GM19468 (cell line): Measurements from ENCODE around the gene NEURL1B.
"Not testable (repeated sequence)": the region's sequence is repeated elsewhere in the genome, so short reads cannot be mapped to it uniquely, and the experiment has no call there.

Source experiments
- ATAC-seq: cut with Tn5 transposase; IDR thresholded peaks from one replicate; pipeline ENCODE4 v1.9.1; 2021; ENCODE audit warnings: mild to moderate bottlenecking, moderate library complexity, moderate number of reproducible peaks; ENCODE audit not compliant: unreplicated experiment; ENCODE audit errors: extremely low read depth

The NEURL1B gene, protein sequence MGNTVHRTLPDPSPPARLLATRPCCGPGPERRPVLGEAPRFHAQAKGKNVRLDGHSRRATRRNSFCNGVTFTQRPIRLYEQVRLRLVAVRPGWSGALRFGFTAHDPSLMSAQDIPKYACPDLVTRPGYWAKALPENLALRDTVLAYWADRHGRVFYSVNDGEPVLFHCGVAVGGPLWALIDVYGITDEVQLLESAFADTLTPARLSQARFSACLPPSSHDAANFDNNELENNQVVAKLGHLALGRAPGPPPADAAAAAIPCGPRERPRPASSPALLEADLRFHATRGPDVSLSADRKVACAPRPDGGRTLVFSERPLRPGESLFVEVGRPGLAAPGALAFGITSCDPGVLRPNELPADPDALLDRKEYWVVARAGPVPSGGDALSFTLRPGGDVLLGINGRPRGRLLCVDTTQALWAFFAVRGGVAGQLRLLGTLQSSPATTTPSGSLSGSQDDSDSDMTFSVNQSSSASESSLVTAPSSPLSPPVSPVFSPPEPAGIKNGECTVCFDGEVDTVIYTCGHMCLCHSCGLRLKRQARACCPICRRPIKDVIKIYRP

DNA sequence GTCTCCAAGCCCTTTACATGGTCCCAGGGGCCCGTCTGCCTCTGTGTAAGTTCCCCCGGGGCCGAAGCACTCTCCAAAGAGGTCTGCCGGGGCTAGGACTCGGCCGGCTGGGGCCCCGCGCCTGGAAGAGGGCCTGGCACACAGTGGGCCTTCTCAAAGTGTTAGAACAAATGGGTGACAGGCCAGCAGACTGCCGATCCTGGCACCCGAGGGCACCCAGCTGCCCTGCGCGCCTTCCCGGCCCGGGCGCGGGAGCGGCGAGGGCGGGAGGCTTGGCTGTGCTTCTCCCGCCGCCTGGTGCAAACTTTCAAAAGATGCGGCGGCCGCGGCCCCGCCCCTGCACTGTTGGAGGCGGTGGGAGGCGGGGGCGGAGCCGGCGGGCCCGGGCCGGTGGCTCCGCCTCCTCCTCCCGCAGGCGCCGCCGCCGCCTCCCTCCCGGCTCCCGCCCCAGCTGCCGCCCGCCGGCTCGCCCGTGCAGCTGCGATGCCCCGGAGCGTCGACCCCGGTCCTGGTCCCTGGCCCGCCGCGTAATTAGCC lies at the start of gene NEURL1B:
Gene NEURL1B, plus strand, starts transcription at position 442 of the 537 bp plus-strand sequence. CDS start 144 bp downstream, outside the sequence.
- ATAC-seq = no peak

DNA sequence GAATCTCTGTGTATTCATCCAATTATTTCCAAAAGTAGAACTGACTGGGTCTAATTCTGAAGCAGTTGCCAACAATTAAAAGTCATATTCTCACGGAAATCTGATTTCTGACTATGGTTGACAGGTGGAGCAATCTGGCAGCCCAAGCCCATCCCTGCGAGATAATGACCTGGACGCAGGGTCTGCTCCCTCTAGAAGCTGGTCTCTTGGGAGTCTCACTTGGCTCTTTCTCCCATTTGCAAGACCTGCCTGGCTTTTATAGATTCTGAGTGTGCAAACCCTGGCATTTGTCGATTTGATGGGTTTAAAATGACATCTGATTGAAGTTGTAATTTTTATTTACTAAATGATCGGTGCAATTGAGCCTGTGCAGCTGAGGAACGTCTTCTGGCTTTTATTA lies 49.4 kb upstream of the NEURL1B start:
- no peak for ATAC-seq

DNA sequence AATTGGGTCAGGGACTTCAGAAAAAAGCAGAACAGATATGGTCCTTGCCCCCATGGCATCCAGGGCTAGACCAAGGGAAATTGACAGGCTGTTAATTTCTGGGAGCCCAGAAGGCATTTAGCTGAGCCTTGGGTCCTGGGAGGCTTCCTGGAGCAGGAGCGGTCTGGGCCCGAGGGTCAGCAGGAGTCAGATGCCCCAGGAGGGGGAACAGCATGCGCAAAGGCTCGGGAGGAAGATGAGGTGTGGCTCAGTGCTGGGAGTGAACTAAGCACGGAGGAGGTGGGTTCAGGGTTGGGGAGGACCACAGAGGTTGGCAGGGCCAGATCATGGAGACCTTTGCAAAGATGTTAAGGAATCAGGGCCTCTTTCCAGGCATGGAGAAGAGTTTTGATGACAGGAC lies 48.2 kb upstream of the NEURL1B start:
- ATAC-seq = no peak

DNA sequence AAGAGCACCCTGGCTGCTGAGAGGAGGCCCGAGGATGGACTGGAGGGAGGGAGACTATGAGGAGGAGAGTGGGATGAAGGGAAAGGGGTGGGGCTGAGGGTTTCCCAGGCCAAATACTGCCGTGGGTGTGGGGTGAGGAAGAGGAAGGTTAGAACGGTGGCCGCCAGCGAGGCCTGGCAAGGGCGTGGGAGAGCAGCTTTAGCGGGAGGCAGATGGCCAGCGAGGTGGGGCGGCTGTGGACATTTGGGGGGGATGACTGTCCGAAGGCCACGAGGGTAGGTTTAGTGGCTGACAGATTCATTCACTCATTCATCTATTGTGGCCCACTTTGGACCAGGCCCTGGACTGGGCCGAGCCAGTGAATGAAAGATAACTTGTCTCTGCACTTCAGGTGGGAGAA lies 47.8 kb upstream of the NEURL1B start:
- ATAC-seq = no peak

DNA sequence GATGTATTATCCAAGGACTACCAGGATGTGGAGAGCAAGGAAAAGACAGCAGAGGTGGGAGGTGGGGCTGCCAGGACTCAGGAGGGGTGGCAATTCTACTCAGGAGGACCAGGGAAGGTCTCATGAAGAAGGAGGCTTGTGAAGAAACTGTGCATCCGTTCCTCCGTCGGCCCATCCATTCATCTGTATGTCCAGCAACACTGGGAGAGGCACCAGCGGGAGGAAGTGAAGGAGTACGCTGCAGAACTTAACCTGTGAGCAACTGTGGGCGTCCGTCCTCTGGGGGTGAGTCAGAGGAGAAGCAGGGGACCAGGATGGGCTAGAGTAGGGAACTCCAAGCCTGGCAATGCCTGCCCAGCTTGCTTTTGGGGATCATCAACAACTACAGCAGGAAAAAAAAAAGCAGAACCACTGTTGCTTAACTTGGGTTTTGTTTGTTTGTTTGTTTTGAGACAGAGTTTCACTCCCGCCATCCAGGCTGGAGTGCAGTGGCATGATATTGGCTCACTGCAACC lies 47.3 kb upstream of the NEURL1B start:
- ATAC-seq = no peak

DNA sequence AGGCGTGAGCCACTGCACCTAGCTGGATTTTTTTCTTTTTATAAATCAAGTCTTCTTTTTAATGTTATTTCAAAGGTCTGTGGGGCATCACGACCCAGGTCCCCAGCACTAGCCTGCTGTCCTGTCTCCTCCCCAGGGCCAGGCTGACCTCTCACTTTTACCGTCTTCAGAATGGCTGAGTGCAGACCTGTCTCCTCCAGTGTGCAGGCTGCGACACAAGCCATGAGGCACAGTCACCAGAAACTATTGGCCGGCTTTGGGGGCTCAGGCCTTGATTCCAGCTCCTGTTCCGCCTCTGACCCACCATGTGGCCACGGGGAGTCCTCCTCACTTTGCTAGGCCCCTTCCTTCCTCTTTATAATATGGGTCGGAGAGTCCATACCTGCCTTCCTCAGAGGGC lies 46.6 kb upstream of the NEURL1B start:
- ATAC-seq = no peak

DNA sequence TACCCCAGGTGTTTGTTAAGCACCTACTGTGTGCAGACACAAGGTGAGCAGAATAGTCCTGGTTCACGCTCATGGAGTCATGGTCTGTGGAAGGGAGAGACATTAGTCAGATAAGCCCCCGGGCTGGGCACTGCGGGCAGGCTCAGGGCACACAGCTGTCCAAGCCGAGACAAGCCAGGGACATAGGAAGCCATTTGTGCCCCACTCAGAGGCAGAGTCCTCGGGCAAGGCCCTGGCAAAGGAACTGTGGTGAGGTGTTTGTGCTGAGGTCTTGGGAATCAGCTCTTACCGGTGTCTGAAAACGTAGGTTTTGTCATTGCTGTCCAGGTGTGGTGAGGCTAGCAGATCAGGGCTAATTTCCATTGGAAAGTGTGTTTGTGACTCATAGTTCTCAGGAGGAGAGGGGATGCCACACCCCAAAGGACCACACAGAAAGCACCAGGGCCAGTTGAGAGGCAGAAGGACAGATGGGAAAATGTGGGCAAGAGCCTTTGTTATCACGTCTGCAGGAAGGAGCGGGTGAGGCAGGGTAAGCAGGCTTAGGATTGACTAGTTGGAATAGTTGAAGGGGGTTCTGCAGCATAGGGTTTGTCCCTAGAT lies 46.1 kb upstream of the NEURL1B start:
- no peak for ATAC-seq

DNA sequence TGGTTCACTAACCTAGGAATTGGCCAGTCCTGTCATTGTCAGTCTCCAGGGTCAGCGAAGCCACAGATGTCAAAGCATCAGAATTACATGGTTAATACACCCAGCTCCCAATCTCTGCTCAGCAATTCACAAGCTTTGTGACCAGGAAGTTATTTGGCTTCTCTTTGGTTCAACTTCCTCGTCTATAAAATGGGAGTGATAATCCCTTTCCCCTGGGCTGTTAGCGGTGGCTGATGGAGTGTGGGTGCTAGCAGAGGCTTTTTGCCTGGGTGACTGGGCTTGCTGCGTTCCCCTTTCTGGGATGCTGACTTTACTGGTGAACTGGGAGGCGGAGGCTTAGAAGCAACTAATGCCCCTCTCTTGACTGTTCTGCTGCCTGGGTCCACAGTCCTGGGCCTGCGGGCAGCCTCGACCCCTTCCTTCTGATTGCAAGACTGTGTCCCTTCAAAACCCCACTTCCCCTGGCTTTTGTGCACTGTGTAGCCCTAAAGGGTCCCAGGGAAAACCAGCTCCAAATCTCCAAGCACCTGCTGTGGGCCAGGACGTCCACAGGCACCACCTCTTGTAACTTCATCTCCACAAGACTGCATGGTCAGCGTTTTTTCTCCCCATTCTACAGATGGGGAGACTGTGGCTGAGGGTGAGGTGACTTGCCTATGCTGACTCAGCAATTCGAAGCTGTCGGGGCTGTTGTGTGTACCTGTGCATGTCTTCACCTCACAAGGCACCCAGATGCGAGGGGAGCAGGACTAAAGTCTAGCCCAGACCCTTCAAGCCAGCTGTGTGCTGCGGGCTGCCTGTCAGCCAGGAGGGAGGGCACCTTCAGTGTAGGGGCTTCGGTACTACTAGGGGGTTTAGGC lies 45.2 kb upstream of the NEURL1B start:
- no peak for ATAC-seq

DNA sequence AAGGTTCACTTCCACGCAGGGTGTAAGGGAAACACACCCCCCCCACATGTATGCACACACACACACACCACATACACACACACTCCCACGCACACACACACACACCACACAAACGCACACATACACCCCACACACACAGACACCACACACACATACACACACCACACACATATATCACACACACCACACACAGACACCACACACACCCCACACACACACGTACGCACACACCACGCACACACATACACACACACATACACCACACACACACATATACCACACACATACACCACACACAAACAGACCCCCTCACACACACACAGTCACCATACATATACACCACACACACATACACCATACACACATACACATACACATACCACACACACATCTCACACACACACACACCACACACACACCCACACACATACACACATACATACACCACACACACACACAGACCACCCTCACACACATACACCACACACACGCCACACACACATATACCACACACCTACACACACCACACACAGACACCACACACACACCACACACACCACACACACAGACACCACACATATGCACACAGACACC lies 44.3 kb upstream of the NEURL1B start:
- no peak for ATAC-seq

DNA sequence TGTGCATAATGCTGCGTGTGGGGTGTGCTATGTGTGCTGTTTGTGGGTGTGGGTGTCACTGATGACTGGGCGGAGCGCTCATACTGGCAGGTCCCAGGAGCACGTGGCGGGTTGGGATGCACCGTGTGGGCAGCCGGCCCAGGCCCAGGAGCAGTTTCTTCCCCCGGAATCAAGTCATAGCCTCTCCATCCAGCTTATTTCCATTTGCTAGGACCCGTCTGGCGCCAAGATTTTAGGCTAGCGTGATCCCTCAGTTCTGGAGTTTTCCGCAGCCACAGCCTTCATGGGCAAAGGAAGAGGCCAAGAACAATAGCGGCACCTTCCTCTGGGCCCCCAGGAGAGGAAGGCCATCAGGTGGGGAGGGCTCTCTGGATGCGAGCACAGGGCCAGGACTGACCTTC lies 43.3 kb upstream of the NEURL1B start:
- ATAC-seq = no peak

DNA sequence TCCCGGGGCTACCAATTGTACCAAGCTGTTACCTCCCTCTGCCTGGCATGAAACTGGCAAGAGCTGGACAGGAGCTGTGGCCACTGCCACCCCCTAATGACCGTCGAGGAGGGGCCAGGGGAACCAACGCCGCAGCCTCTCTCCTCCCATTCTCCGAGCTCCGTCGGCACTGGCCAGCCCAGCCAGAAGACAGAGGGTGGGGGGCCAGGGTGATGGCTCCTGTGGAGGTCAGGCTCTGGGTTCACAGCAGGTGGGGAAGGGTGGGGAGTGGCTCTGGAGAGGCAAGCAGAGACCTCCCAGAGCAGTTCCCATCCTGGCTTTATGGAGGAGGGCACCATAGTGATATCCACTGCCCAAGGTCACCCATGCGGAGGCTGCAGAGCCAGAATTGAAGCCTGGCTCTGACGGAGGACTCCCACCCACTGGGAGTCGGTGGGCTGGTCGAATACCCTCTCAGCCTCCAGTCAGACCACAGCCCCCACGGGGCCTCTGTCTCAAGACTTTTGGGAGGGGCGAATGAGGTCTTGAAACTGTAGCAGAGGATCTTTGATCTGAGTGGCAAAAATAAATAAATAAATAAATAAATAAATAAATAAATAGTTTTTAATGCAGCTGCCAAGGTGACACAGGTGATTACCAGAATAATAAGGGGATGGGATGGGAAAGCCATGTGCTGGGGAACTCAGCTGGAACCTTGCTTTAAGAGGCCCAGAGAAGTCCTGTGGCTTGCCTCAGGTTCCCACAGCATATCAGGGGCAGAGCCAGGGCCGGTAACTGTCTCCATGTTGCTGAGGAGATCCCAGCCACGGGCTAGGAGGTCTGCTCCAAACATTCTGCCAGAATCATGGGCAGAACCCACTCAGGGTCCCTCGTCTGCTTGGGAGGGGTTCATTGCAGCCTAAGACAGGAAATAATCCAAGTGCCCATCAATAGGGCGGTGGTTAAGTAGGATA lies 42.5 kb upstream of the NEURL1B start:
- no peak for ATAC-seq

DNA sequence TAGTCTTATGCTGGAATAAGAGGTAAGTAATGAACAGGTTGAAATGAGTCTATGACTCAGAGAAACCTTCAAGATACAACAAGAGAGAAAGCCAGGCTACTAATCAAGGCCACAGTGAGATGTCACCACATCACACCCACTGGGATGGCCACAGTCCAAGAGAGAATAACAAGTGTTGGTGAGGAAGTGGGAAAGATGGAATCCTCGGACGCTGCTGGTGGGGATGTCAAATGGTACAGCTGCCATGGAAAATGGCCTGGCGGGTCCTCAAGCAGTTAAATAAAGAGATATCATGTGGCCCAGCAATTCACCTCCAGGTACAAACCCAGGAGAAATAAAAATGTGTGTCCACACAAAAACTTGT lies 41.9 kb upstream of the NEURL1B start:
- ATAC-seq = no peak

DNA sequence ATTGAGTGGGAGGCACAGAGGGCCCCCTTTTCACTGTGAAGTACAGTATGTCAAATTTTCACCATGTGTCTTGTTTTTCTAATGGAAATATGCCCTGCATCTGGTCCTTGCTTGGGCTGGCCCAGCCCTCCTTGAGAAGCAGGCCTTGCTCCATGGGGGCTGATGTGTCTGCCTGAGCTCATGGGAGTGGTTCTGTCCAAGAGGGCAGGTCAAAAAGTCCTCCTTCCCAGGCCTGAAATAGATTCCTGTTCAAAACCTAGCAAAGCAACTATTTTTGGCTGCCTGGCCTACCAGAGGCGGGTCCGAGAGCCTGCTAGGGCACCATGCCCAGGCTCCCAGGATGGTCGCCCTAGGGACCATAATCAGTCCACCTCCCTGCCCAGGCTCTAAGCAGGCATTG lies 40.5 kb upstream of the NEURL1B start:
- ATAC-seq = no peak

DNA sequence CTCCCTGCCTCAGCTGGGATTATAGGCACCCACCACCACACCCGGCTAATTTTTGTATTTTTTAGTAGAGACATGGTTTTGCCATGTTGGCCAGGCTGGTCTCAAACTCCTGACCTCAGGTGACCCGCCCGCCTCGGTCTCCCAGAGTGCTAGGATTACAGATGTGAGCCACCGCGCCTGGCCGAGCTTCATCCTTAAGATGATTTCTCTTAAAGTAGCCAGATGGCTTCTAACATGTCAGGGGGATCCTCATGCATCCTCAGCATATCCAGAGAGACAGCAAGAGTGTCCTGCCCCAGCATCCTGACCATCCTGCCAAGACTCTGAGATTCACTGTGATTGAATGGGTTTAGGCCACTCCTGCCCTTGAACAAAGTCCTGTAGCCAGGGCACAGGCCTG lies 39.5 kb upstream of the NEURL1B start:
- ATAC-seq = not testable (repeated sequence)

DNA sequence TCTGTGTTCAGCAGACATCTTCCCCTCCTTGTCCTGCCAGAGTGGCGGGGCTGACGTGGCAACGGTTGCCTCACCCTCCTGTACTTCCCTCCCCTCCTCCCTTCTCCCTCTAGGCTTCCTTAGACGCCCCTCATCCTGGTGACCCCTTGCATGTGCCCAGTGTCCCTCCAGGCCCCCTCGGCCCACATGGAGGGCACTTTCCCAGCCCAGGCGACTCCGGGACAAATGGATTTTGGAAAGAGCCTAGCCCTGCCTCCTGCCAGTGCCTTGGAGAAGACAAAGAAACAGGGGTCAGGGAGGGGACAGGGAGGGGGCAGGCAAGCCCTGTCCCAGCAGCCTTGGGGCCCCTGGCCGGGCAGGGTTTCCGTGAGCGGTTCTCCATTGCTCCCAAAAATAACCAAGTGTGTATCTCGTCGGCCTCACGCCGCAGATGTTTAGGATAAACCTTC lies 38.3 kb upstream of the NEURL1B start:
- no peak for ATAC-seq

DNA sequence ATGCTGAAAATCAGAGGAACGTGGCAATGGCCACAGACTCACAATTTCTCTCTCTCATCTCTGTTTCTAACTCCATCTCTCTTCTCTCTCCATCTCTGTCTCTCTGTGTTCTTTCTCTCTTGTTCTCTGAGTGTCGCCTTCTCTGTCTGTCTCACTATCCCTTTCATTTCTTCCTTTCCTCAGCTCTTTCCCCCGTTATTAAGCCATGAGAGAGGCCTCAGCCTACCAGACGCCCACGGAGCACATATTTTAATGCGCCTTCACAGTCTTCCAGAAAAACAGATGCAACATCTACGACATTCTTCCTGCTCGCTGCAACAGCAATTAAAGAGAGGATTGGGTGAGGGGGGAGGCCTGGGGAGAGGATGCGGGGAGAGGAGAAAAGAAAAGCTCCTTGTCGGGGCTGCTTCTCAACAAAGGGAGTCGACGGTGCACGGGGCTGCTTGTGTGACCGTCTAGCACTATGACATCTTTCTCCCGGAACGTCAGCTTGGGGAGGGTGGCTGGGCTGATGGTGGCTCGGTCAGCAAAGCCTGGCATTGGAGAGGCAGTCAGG lies 37.7 kb upstream of the NEURL1B start:
- no peak for ATAC-seq

DNA sequence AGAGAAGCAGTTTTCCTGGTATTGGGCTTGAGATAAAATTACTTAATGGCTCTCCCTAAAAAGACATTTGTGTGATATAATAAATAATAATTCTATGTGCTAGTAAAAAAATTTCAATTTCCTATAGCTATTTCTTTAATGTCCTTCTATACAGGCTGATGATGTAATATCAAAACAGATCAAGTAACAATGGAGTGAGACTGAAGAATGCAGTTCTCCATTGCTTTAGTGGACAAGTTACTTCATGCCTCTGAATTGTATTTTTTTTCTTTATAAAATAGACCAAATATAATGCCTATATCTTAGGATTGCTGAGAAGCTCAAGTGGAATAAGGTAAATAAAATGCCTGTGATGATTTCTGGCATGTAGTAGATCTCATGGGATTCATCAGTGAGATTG lies 35.6 kb upstream of the NEURL1B start:
- no peak for ATAC-seq

DNA sequence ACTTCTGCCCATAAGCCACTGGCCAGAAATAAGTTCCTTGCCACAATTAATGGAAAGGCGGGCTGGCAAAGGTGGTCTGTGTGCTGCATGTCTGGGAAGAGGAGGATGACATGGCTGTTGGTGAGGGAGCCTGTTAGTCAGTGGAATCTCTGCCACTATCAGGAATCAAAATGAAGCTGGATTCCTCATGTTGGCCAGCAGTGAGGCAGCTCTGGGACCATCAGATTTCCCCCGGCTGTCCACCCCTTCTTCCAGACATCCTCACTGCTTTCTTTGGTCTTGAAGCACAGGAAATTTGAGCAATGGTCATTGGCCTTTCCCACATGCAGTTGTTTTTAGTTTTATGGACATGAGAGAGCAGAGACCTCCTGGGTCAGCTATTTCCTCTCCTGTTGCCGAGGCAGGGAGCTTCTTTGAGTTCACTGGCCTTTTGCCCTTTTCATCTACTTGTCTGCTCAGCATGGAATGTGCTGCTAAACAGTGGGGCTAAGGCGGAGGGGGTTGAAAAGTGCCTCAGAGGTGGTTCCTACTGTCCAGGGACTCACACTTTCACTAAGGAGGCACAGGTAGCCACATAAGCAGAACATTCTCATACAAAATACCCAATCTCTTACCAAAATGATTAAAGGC lies 34.8 kb upstream of the NEURL1B start:
- no peak for ATAC-seq
